Measurements from ENCODE around the gene PLCD1.
"Not testable (repeated sequence)": the region's sequence is repeated elsewhere in the genome, so short reads cannot be mapped to it uniquely, and the experiment has no call there.

Gene PLCD1

GRCh38 chr3:38029400-38030125 is at the start of gene PLCD1:
PLCD1 (minus strand) TSS chr3:38029642; CDS start chr3:38029539, 103 bp downstream.
- H3K4me3 ChIP-seq (ENCODE audit: low read length): peak within 1 kb of the TSS; percentile 72
- TF ChIP-seq CTCF (conservative IDR thresholded peaks at IDR 0.05; ENCODE audit: low read length): no peak
- DNase-seq (ENCODE audit: low read depth): peak; percentile 66

GRCh38 chr3:38077073-38077472 is 47.6 kb upstream of the PLCD1 start:
- DNase-seq (ENCODE audit: low read depth); H3K4me3 ChIP-seq (ENCODE audit: low read length): not testable (repeated sequence)

GRCh38 chr3:38070013-38070412 is 40.6 kb upstream of the PLCD1 start:
- DNase-seq (ENCODE audit: low read depth): no peak
- no peak for TF ChIP-seq CTCF (conservative IDR thresholded peaks at IDR 0.05; ENCODE audit: low read length)
- no peak overlapping the region for H3K4me3 ChIP-seq (ENCODE audit: low read length)

- H3K4me3 ChIP-seq (ENCODE audit: low read length): no peak overlapping the region
- TF ChIP-seq CTCF (conservative IDR thresholded peaks at IDR 0.05; ENCODE audit: low read length): no peak
- peak; percentile 16 for DNase-seq (ENCODE audit: low read depth)
Observed at GRCh38 chr3:38067508-38068233, 38.2 kb upstream of the PLCD1 start.

- H3K4me3 ChIP-seq (ENCODE audit: low read length); DNase-seq (ENCODE audit: low read depth): not testable (repeated sequence)
Observed at GRCh38 chr3:38064453-38064852, 35.0 kb upstream of the PLCD1 start.

- H3K4me3 ChIP-seq (ENCODE audit: low read length): no peak overlapping the region
- no peak for TF ChIP-seq CTCF (conservative IDR thresholded peaks at IDR 0.05; ENCODE audit: low read length)
- DNase-seq (ENCODE audit: low read depth): no peak
Observed at GRCh38 chr3:38062809-38063208, 33.4 kb upstream of the PLCD1 start.

- H3K4me3 ChIP-seq (ENCODE audit: low read length): no peak overlapping the region
- DNase-seq (ENCODE audit: low read depth): no peak
Observed at GRCh38 chr3:38059591-38059990, 30.1 kb upstream of the PLCD1 start.

More at GRCh38 chr3:38059591-38059990, 30.1 kb upstream of the PLCD1 start:
- TF ChIP-seq CTCF (conservative IDR thresholded peaks at IDR 0.05; ENCODE audit: low read length): no peak

Data from AG10803 (cell line).